Nucleus accumbens (tissue), 56 donors: ENCODE measurements around the gene ZFP36L1.

Experiments used
- DNase-seq, 56 donors: peaks; one replicate each; lab custom pipeline; 2025; lab: John Stamatoyannopoulos, UW

The ZFP36L1 gene

GRCh38 chr14:68786491-68787091, 6.3 kb downstream of the ZFP36L1 start:
- DNase-seq: peak in 4 of 56 donors; percentile 22 to 44 (median 42)

GRCh38 chr14:68785534-68786490, 7.1 kb downstream of the ZFP36L1 start:
- DNase-seq: peak in 2 of 56 donors; percentile 17 to 51

GRCh38 chr14:68784978-68785533, 7.8 kb downstream of the ZFP36L1 start:
- DNase-seq: no peak

- DNase-seq: no peak
Observed at GRCh38 chr14:68784226-68784910, 8.5 kb downstream of the ZFP36L1 start.

GRCh38 chr14:68783408-68784225, 9.2 kb downstream of the ZFP36L1 start:
- no peak for DNase-seq

GRCh38 chr14:68782091-68782981, 10.5 kb downstream of the ZFP36L1 start:
- DNase-seq: no peak

- DNase-seq: no peak
Observed at GRCh38 chr14:68781161-68782021, 11.5 kb downstream of the ZFP36L1 start.

GRCh38 chr14:68780358-68781160, 12.3 kb downstream of the ZFP36L1 start:
- DNase-seq: peak in 20 of 56 donors; percentile 17 to 58 (median 34)

- DNase-seq: no peak
Observed at GRCh38 chr14:68779761-68780323, 13.0 kb downstream of the ZFP36L1 start.

- no peak for DNase-seq
Observed at GRCh38 chr14:68777644-68778043, 15.2 kb downstream of the ZFP36L1 start.

GRCh38 chr14:68775614-68776126, 17.2 kb downstream of the ZFP36L1 start:
- no peak for DNase-seq

- no peak for DNase-seq
Observed at GRCh38 chr14:68774771-68775613, 17.9 kb downstream of the ZFP36L1 start.

GRCh38 chr14:68772761-68773381, 20.0 kb downstream of the ZFP36L1 start:
- no peak for DNase-seq

GRCh38 chr14:68771631-68772030, 21.2 kb downstream of the ZFP36L1 start:
- DNase-seq: peak in 1 of 56 donors; percentile 10
